GM19463 (cell line): ENCODE measurements around the gene DDX11.
"Not testable (repeated sequence)": the region's sequence is repeated elsewhere in the genome, so short reads cannot be mapped to it uniquely, and the experiment has no call there.

Experiments
- ATAC-seq: cut with Tn5 transposase; IDR thresholded peaks from one replicate; pipeline ENCODE4 v1.9.1; 2021; ENCODE audit warnings: mild to moderate bottlenecking, moderate library complexity; ENCODE audit not compliant: unreplicated experiment

DDX11 gene

DNA sequence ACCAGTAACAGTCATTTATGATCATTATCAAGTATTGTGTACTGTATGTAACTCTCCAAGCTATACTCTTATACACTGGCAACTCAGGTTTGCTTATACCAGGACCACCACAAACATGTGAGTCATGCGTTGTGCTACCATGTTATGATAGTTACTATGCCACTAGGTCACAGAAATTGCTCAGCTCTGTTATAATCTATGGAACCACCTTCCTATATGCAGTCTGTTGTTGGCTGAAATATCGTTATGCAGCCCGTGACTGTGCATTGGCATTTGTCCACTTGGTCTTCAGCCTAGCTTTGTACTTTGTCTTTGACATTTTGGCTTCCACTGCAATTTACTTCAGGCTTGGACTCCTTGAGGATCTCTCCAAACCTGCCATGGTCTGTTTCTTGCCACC, 7.5 kb upstream of the DDX11 start:
- not testable (repeated sequence) for ATAC-seq

DNA sequence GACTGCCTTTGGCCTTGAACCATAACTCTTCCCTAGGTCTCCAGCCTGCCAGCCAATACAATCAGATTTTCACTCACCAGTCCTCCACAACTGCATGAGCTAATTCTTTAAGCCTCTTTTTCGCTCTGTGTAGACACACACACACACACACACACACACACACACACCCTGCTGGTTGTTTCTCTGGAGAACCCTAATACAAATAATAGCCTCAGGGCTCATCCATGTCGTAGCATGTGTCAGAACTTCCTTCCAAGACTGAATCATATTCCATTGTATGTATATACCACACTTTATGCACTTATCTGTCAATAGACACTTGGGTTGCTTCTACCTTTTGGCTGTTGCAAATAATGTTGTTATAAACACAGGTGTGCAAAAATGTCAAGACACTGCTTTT, 6.0 kb upstream of the DDX11 start:
- ATAC-seq: not testable (repeated sequence)

DNA sequence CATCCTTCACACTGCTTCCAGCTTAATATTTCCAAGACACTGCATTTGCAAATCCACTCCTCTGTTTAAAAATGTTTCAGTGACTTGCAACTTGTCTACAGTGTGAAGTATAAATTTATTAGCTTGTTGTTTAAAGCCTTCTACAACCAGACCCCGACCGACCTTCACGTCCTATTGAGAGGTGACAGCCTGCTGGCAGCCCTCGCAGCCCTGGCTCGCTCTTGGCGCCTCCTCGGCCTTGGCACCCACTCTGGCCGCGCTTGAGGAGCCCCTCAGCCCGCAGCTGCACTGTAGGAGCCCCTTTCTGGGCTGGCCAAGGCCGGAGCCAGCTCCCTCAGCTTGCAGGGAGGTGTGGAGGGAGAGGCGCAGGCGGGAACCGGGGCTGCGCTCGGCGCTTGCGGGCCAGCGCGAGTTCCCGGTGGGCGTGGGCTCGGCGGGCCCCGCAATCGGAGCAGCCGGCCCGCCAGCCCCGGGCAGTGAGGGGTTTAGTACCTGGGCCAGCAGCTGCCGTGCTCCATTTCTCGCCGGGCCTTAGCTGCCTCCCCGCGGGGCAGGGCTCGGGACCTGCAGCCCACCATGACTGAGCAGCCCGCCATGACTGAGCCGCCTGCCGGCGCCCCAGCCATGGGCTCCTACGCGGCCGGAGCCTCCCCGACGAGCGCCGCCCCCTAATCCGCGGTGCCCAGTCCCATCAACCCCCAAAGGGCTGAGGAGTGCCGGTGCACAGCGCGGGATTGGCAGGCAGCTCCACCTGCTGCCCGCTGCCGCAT, 2.5 kb upstream of the DDX11 start:
- ATAC-seq: not testable (repeated sequence)

DNA sequence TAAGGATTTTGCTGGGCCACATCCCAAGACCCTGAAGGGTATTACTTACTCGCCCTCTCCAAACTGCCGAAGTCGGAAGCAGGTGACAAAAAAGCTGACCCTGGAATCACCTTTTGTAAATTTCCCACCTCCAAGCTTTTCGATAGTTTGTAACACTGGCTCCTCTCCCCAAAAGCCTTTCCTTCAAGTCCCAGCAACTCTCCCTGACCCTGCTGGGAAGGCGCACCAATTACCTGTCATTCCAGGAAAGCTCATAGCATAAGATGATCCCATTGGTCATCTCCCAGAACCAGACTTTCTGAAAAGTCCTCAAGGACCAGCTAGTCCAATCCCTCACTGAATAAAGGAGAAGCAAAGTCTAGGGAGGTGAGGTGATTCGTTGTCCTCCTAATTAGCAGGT, 698 bp upstream of the DDX11 start:
- not testable (repeated sequence) for ATAC-seq

DNA sequence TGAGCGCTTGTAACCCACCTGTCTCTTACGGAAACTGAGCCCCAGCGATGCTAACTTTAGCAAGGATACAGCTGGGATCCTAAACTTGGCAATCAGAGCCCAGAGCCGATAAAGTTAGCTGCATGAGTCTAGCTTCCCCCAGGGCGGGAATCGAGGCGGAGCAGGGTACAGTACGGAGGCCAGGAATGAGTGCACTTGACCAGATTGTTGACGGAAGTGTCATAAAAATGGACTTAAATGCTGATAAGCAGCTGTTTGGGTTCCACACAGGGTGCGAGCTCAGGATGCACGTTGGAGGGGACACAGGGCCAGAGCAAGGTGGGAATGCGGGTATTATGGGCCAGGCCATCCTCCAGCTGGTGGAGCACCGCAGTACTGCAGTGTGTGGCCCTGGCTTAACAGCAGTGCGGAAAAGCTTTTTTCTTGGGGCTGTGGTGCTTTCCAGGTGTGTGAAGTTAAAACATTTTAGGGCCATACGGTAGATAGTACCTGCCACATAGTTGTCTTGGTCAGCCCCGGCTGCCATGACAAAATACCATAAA, 744 bp downstream of the DDX11 start:
- peak; percentile 29 for ATAC-seq

DNA sequence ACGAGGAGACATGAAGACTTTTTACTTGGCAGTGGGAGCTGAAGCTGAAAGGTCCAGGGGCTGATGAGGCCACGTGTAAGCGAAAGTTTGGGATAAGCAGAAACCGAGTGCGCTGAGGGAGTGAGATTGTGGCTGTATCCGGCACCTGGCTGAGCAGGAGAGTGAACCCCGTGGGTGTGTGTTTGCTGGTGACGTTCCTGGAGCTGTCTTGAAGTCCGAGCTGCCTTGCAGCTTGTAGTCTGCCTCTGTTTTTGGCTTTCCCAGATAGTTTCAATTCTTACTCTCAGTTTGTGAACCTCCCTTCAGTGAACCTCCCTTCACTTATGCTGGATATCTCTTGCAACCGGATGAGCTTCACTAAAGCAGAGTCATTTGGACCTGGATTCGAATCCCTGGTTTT, 2.5 kb downstream of the DDX11 start:
- not testable (repeated sequence) for ATAC-seq

- not testable (repeated sequence) for ATAC-seq
These were observed 3.4 kb downstream of the DDX11 start for GRCh38 chr12:31077095-31077494.

DNA sequence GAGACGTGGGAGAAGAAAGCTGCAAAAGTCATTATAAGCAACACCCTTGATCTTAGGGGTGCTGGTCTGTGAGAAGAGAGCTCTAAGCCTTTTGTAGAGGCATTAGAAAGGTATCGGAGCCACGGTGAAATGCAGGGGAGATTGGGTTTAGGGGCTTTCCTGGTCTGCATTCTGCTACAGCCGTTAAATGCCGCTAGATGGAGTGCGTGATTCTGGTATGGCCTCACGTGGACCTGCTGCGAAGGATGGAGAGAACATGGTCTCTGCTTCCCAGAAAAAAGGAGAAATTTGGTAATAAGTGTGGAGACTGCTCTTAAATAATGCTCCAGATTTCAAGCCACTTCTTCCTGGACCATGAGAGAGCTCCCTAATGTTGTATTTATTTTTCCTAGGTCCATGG, 4.3 kb downstream of the DDX11 start:
- not testable (repeated sequence) for ATAC-seq

DNA sequence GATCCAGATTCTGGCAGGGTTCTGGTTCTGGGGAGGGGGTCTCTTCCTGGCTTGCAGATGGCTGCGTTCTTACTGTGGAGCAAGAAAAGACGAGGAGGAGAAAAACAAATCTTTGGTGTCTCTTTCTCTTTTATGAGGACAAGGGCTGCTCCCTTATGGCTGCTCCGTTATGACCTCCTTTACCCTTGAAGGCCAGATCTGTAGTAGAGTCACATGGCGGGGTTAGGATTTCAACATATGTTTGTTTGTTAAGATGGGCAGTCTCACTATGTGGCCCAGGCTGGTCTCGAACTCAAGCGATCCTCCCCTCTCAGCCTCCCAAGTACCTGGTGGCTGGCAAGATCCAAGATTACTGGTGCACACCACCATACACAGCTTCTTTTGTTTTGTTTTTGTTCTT, 5.8 kb downstream of the DDX11 start:
- not testable (repeated sequence) for ATAC-seq

- not testable (repeated sequence) for ATAC-seq
These were observed 6.6 kb downstream of the DDX11 start for GRCh38 chr12:31080221-31080620.

DNA sequence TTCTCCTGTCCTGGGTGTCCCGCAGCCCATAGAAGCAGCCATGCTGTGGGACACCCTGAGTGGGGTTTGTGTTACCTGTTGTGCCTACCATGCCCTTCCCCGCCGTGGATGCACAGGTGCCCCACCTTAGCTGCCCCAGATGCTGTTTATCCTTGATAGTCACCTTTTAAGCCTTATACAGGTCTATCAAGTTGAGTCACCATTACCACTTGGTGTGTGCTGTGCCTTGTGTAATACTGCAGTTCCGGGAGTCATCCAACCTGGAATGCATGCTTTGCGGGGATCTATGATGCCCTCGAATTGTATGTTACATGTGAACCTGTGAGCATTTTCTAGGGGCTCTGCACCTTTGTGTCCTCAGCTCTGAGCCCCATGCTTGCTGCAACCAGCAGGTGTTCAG, 7.6 kb downstream of the DDX11 start:
- not testable (repeated sequence) for ATAC-seq

DNA sequence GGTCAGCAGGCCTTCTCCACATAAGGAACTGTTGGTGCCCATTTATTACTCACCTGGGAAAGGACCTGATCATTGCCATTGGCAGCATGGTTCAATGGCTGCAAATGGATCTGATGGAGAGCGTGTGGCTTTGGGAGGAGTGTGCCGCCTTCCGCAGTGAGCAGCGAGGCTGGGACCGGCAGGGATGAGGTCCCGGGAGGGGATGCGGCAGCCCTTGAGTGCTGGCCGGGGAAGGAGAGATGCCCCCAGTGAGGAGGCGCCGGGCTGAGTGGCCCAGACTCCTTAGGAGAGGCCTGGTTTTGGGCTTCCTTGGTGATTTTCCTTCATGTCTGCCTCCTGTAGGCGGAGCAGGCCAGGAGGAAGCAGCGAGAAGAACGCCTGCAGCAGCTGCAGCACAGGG, 10.6 kb downstream of the DDX11 start:
- not testable (repeated sequence) for ATAC-seq

DNA sequence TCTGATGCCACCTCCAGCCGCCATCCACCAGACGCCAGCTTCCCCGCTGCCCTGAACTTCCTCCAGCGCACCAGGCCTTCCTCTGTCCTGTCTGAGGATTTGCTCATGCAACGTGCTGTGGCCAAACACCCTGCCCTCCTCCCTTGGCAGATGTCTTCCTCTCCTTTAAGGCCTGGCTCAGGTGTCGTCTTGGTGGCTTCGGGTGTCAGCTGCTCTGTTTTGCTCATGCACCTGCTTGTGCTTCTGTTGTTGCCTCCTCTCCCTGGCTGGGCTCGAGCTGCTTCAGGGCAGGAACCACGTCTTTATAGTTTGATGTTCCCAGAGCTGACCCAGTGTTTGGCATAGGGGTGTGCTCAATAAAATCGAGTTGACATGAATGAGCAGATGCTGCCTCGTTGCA, 12.4 kb downstream of the DDX11 start:
- not testable (repeated sequence) for ATAC-seq

GRCh38 chr12:31087486-31087885, 13.8 kb downstream of the DDX11 start:
- ATAC-seq: not testable (repeated sequence)

- ATAC-seq: not testable (repeated sequence)
These were observed 14.3 kb downstream of the DDX11 start for GRCh38 chr12:31087956-31088355.

DNA sequence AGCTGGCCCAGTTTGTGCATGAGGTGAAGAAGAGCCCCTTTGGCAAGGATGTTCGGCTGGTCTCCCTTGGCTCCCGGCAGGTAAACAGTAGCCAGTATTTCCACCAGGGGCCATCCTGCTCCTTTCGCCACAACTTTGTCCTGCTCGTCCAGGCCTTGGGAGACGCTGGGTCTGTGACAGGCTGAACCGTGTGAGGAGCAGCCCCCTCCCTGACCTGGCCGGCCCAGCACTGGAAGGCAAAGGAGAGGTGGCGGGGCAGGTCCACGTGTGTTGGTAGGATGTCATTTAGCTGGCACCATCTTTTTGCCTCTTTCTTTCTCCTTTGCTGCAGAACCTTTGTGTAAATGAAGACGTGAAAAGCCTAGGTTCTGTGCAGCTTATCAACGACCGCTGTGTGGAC, 15.4 kb downstream of the DDX11 start:
- ATAC-seq: no peak

GRCh38 chr12:31091629-31092028, 18.0 kb downstream of the DDX11 start:
- not testable (repeated sequence) for ATAC-seq

DNA sequence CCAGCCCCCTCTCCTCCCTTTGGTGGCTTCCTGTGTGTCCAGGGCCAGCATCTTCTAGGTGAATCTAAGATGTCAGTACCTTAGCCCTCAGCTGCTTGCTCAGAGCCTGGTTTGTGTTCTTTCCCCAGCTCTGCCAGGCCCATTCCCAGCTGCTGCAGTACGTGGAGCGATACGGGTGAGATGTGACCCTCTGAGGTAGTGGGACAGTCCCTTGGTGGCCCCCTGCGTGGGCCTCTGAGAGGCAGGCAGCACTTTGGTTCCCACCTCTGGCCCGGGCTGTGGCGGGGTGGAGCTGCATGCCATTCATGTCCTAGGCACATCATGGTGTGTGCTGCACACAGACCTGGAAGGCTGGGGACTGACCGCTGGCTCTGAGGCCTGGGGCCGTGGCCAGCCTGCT, 19.1 kb downstream of the DDX11 start:
- ATAC-seq: not testable (repeated sequence)

GRCh38 chr12:31095080-31095860, 21.6 kb downstream of the DDX11 start:
- ATAC-seq: not testable (repeated sequence)

GRCh38 chr12:31096251-31097065, 22.8 kb downstream of the DDX11 start:
- ATAC-seq: not testable (repeated sequence)

GRCh38 chr12:31097819-31098218, 24.2 kb downstream of the DDX11 start:
- ATAC-seq: not testable (repeated sequence)
